ENCODE results near the gene VPS26C.

VPS26C gene

DNA sequence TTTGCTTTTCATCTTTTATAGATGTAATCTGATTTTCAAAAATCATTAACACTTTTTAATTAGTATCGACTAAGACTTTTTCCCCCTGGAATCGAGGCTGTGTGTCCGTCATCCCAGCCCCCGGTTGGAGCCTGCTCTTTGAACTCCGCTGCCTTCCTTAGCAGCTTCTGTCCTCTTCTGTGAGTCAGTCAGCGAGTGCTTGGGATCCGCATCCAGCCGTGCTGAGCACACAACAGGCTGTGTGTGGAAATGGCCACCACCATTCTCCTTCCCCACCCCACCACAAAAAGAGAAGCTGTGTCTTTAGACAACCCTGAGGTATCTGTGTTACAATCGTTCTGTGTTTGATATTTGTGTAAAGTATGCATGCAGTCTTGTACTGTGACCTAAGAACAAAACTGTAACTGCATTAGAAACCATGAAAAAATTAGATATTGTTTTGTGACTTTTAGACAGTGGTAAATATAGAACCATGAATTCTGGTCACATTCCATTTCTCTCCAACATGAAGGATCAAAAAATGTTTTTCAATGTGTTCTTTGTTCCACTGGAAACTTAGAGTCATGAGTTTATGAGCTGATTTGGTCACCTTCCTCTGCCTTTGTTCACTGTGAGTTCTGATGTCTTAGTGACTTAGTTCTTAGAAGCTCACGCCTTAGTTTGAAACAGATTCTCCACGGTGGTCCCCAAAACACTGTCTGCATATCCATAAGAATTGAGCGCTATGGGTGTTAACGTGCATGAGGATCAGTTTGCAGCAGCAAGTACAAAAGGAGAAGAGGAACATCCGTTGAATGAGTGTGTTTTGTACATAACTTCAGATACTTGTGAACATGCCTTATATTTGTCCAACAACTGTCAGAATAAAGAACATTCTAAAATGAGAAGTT, 64.7 kb downstream of the VPS26C start:
- no peak for DNase-seq (ENCODE audit: low read depth in 3 of 3)

DNA sequence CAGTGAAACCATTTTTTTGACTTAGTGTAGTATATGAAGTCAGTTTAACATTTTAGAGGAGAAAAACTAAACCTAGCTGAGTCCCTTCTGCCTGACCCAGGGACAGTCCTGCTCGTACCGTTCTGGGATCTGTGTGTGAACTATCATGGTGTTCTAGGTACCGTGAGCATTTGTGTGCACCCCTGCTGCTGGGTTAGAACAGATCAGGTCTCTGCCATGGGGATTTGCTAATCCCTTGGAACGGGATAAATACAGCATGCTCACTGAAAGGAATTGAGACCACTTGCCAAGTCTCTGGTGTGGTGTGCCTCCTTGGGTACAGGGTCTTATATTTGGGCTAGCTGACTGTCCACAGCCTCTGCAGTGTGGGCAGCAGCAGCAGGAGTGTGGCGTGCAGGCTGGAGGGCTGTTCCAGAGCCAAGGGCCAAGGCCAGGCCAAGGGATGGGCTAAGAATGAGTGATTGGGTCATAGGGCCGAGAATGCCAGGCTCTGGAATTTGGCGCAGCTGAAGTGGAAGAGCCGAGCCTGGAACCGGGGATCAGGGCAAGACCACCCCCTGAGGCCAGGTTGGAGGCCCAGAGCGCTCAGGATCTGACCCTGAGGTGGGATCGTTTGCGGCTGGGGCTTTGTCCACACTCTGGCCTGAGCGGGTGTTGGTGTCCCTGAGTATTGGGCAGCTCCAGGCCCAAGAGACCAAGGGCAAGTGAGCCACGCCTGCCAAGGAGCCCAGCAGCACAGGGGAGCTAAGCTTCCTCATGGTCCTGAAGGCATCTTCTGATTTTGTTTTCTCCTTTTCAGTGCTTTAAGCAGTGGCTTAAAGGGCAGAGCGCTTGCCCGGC, 66.3 kb downstream of the VPS26C start:
- DNase-seq (ENCODE audit: low read depth in 3 of 3), result no peak

DNA sequence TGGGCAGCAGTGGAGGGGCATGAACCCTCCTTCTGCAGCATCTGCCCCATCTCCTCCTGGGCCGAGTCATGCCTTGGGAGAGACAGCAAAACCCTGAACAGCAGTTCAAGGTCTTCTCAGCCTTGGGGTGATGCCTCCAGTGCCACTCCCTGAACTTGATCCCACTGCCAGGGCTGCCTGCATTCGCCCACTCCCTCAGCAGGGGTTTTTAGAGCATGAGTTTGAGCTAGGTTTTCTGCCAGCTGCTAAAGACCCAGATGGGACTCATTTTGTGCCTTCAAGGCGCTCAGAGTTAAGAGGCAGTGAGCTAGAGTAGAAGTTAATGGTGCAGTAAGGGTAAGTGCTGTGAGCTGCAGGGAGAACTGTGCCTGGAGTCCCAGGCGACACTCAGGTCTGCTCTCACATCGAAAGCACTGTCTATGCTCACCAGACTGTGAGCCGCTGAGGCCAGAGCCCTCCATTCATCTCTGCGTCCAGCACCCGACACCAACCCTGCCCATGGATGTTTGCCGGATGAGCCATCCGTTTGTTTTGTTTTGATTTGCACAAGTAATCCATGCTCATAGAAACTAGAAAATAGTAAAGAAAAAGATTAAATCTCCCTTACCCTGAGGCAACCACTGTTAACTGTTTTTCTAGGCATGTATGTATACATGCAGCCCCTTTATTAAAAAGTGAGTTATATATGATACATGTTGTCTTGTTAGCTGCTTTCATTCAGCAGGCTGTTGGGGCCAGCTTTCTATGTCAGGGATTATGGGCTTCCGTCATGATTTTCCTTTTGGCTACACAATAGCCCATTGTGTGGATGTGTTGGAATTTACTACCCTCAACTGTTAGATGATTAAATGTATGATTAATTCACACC, 67.8 kb downstream of the VPS26C start:
- DNase-seq (ENCODE audit: low read depth in 3 of 3), result no peak

DNA sequence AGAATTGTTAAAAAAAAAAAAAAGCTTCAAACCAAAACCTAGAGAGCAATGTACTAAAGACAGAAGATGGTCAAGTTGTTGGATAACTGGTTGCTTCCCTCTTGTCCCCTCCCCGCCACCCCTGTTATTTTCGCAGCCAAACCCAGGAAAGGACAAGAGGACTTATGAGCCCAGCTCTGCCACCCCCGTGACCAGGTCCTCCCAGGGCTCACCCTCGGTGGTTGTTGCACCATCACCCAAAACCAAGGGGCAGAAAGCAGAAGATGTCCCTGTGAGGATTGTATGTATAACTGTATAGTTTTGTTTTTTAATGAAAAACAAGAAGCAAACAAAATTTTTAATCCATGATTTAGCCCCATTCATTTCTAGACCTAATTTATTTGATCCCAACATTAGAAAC, 69.4 kb downstream of the VPS26C start:
- no peak for DNase-seq (ENCODE audit: low read depth in 3 of 3)

DNA sequence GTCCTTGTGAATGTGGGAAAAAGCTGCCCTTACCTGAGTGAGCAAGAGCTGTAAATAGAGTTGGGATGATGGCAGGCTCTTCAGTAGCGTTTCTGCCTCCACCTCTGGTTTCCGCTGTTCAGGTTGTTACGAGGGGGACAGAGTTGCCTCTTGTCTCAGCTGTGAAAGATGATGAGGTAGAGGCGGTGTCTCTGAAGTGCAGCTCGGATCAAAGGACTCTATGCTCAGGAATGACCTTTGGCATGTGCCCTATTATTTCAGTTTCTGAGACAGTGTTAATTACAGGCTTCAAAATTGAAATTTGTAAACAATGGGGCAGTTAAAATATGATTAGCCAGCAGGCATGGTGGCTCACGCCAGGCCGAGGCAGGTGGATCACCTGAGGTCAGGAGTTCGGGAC, 70.3 kb downstream of the VPS26C start:
- DNase-seq (ENCODE audit: low read depth in 3 of 3), result no peak

DNA sequence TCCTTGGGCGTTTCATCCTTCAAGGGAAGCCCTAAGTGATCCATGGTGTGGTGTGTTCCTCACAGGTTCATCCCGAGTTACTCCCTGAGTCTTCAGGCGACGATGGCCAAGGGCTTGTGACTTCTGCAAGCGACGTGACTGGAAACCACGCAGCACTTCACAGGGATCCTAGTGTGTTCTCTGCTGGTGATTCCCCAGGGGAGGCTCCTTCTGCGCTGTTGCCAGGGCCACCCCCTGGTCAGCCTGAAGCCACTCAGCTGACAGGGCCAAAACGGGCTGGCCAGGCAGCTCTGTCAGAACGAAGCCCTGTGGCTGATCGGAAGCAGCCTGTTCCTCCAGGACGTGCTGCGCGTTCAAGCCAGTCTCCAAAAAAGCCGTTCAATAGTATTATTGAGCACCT, 71.5 kb downstream of the VPS26C start:
- no peak for DNase-seq (ENCODE audit: low read depth in 3 of 3)

DNA sequence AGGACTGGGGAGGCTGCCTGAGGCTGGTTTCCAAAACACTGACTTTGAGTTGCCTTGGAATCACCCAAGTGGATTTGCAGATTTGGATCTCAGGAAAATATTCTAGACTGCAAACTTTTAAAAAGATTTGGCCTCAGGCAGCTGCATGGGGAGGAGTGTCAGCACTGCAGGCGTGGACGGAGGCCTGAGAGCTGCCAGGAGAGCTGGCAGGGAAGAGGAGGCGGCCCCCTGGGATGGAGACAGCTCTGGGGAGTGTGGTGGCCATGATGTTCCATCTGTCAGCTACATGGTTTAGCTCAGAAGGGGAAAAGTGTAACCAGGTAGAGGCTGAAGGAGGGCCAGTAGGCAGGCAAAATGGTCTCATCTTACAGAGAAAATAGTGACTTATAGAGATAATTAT, 72.1 kb downstream of the VPS26C start:
- no peak for DNase-seq (ENCODE audit: low read depth in 3 of 3)

DNA sequence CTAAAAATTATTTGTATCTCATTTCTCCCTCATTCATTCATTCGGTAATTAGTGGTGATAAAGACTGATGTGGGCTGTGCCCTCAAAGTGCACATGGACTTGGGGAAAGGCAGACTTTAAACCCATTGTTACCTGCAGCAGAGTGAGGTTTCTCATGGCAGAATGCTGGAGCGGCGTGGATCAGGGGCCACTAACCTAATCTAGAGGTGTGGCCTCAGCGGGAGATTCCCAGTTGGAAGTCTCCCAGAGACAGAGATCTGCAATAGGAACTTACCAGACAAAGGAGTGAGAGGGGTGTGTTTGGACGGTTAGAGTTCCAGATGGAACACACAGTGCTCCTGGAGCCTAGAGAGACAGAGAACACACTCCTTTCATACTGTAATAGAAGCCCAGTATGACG, 73.5 kb downstream of the VPS26C start:
- no peak for DNase-seq (ENCODE audit: low read depth in 3 of 3)

DNA sequence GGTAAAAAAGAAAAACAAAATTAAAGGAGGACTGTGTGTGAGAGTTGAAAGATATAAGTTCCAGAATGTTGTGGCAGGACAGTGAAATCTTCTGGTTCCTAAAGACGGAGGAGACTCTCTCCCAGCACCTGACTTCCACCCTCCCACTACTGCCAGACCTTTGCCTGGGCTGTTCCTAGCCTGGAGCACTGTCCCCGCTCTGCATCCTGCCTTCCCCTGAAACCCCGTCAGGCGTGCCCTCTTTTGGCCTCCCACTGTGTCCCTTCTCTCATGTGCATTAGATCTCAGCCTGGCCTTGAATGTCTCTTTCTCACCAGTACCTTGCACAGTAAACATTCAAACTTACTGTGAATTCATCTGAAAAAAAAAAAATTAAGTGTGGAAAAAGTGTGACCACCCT, 74.1 kb downstream of the VPS26C start:
- no peak for DNase-seq (ENCODE audit: low read depth in 3 of 3)

DNA sequence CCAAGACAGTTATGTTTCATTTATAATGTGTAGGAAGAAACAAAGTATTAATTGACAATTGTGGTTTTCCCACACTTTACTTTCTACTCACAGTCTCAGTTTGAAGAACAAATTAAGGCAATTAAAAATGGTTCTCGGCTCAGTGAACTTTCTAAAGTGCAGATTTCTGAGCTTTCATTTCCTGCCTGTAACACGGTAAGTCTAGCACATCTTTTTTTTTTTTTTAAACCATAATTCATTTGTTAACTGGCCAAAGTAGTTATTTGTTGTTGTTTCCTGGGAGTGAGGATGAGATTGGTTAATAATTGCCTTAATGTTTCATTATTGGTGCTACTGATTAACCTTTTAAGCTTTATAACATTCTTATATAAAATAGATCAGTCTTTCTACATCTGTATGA, 75.1 kb downstream of the VPS26C start:
- DNase-seq (ENCODE audit: low read depth in 3 of 3), result no peak

DNA sequence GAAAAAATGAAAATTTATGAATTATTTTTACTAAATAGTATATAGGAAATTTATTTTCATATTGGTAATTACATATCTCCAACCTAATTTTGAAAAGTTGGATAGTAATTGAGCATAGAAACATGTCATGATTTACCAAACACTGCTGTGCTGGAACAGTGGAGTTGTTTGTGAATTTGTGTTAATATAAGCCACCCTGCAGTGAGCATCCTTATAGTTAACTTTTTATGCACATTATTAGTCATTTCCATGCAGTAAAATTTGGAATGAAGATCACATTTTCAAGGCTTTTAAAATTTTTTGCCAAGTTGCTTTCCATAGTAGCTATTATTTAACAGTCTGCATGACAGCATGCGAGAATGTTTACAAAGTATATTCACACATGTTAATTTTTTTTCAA, 78.3 kb downstream of the VPS26C start:
- no peak for DNase-seq (ENCODE audit: low read depth in 3 of 3)

DNA sequence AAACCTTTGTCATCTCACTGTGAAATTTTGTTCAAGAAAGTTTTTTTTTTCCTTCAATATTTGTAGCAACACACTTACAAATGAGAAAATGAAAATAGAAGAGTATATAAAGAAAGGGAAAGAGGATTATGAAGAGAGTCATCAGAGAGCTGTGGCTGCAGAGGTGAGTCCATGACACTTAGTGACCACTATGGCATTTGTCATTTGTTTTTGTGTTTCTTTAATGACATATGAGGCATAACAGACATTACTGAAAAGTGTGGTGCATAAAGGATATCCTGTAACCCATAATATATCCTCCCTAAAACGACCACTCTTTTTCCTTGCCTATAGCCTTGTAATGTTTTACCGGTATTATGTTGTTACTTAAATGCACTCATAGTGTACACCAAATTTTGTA, 80.2 kb downstream of the VPS26C start:
- no peak for DNase-seq (ENCODE audit: low read depth in 3 of 3)

DNA sequence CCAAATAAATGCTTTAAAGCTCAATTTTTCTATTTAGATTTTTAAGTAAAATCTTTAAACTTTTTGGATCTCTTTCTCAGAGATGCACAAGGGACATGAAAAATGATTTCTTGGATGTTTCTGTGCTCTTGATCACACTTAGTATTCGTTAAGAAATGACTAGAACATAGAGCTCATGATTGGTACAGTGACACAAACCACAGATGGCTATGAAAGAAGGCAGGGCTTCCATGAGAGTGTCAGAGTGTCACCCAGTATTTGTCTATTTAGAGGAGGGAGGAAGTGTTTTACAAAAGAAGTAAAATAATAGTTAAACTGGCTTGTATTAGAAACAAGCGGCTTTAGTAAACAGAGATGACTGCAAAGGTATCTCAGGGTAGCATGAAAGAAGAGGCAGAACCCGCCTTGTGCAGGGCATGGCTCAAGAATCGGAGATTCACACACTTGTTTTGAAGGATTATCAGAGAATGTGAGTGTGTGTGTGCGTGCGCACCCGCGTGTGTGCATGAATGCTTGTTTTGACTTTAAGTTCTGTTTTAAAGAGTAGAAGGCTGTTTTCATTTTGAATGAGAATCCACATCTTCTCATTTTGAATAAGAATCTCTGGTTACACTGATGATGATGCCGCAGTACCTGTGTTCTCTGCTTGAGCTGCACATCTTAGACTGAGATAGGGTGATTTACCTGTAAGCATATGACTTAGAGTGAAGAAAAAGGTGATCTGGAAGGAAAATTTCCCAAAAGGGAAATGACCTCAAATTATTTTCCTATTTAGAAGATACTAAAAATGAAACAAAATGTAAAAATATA, 82.1 kb downstream of the VPS26C start:
- no peak for DNase-seq (ENCODE audit: low read depth in 3 of 3)

DNA sequence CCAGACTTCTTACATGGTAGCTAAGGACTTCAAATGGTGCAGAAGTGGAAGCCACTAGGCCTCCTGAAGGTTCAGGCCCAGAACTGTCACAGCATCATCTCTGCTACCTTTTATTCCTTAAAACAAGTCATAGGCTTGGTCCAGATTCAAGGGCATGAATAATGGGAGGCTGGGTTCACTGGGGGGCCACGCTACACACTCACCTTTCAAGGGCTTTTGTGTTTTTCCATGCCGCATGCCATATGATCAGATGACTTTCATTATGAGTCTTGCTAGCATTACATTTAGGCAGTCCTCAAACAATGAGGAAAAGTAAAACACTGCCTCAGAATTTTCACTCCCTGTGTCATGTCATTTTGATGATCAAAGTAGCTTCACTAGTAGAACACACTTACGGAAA, 83.4 kb downstream of the VPS26C start:
- DNase-seq (ENCODE audit: low read depth in 3 of 3), result no peak

DNA sequence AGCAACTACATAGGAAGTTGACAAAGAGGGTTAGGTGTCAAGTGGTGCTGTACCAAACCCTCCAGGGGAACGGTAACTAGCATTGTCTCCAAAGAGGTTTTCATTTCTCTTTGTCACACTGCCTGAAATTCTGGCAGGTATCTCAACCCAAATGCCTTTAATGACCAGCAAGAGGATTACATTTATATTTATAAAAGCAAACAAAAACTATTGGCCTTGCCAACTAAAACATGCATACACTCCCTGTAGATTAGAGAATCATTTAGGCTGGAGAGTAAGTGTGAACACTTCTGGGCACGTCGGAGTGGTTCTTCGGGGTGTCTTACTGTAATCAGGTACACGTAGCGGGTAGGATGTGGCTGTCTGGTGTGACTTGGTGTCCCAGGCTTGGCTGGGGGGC, 84.9 kb downstream of the VPS26C start:
- no peak for DNase-seq (ENCODE audit: low read depth in 3 of 3)

DNA sequence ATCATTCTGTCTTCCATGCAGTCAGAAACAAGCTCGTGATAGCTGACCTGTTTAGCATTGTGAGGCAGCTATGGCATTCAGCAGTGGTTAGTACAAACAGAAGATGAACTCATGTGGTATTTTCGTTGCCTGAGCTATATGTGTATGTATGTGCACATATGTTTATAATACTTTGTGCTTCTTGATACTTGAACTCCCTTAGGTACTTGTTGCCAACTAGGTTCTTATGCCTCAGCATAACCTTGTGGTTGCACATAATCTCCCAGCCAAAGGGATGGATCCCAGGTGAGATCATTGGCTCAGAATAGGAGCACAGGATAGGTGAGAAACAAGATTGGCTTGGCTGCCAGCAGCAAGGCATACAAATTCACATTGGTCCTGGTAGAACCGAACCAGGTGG, 86.1 kb downstream of the VPS26C start:
- DNase-seq (ENCODE audit: low read depth in 3 of 3), result no peak

DNA sequence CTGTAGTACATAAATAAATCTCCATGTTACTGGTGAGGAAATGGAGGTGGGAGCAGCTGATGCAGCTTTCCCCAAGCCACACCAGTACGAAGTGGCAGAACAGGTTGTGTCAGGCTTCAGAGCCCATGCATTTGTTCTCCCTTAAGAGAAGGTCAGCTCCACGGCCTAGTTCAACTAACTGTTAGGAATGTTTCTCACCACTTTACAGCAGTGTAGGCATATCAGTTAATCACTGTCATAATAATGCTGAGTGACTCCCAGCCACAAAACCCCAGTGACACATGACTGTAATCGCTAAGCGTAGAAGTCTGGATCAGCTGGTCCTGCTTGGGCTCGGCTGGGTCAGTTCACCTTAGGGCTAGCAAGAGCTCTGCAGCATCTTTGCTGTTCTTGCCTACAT, 90.4 kb downstream of the VPS26C start:
- no peak for DNase-seq (ENCODE audit: low read depth in 3 of 3)

All from stimulated activated CD4-positive, alpha-beta T cell treated with anti-CD3 and anti-CD28 coated beads, TNF-alpha, amount 100 ng/mL, for 24 hours (primary cell).